HL-60/S4 treated with retinoic acid at 250 ng/mL for 4 days and 3 days (cell line): ENCODE measurements around the gene PHLDB3.
"Not testable (repeated sequence)": the region's sequence is repeated elsewhere in the genome, so short reads cannot be mapped to it uniquely, and the experiment has no call there.

ENCODE experiments used
- in situ Hi-C: fragments of 300-500 bp; cut with MboI; formaldehyde crosslinking; loops from 2 replicates; pipeline ENCODE4 v1.7.0; 2022; ENCODE audit warnings: low sequenced_read_pairs

PHLDB3 gene

GRCh38 chr19:43527860-43528622 is 23.5 kb upstream of the PHLDB3 start:
- in situ Hi-C loops: no loop called here

- in situ Hi-C loops: no loop called here
Observed at GRCh38 chr19:43526884-43527859, 22.6 kb upstream of the PHLDB3 start, which contains the start of gene ETHE1. TSS of gene ETHE1 (minus strand) at chr19:43527201. CDS start at chr19:43527177, 24 bp downstream.

GRCh38 chr19:43525836-43526771 is 21.6 kb upstream of the PHLDB3 start:
- in situ Hi-C loops: no loop called here

- in situ Hi-C loops: loop anchor here (5.0 kb wide), 1 partner anchor 78 kb away; no protein-coding TSS in a partner anchor
Observed at GRCh38 chr19:43524922-43525835, 20.6 kb upstream of the PHLDB3 start.

- in situ Hi-C loops: loop anchor here (5.0 kb wide), 1 partner anchor 76 kb away; no protein-coding TSS in a partner anchor
Observed at GRCh38 chr19:43523696-43524095, 19.1 kb upstream of the PHLDB3 start.

GRCh38 chr19:43522929-43523328 is 18.4 kb upstream of the PHLDB3 start:
- in situ Hi-C loops: loop anchor here (5.0 kb wide), 1 partner anchor 76 kb away; no protein-coding TSS in a partner anchor

GRCh38 chr19:43519436-43520088 is 15.0 kb upstream of the PHLDB3 start:
- in situ Hi-C loops: loop anchor here (5.0 kb wide), 1 partner anchor 72 kb away; no protein-coding TSS in a partner anchor

GRCh38 chr19:43518051-43518450 is 13.5 kb upstream of the PHLDB3 start:
- in situ Hi-C loops: no loop called here

GRCh38 chr19:43512399-43512798 is 7.9 kb upstream of the PHLDB3 start:
- in situ Hi-C loops: not testable (repeated sequence)

- in situ Hi-C loops: no loop called here
Observed at GRCh38 chr19:43511324-43511723, 6.8 kb upstream of the PHLDB3 start.

GRCh38 chr19:43510713-43511112 is 6.2 kb upstream of the PHLDB3 start:
- in situ Hi-C loops: no loop called here

- in situ Hi-C loops: no loop called here
Observed at GRCh38 chr19:43507880-43508279, 3.3 kb upstream of the PHLDB3 start.

GRCh38 chr19:43506629-43507028 is 2.1 kb upstream of the PHLDB3 start:
- in situ Hi-C loops: no loop called here

GRCh38 chr19:43505941-43506340 is 1.4 kb upstream of the PHLDB3 start:
- in situ Hi-C loops: no loop called here

- in situ Hi-C loops: no loop called here
Observed at GRCh38 chr19:43505186-43505456, 575 bp upstream of the PHLDB3 start.

- in situ Hi-C loops: no loop called here
Observed at GRCh38 chr19:43503501-43504425, 783 bp downstream of the PHLDB3 start.

- in situ Hi-C loops: no loop called here
Observed at GRCh38 chr19:43502419-43502976, 2.0 kb downstream of the PHLDB3 start.
